ENCODE results near the gene BEAN1. TPM values are rescaled to one million over a fixed set of nuclear protein-coding genes. Genes with fewer than 3 reads are reported as not detected.

BEAN1 gene
- total and polyA plus RNA-seq, 8 donors, result 0.40 to 3.7 (median 0.55) TPM; not detected in 5

DNA sequence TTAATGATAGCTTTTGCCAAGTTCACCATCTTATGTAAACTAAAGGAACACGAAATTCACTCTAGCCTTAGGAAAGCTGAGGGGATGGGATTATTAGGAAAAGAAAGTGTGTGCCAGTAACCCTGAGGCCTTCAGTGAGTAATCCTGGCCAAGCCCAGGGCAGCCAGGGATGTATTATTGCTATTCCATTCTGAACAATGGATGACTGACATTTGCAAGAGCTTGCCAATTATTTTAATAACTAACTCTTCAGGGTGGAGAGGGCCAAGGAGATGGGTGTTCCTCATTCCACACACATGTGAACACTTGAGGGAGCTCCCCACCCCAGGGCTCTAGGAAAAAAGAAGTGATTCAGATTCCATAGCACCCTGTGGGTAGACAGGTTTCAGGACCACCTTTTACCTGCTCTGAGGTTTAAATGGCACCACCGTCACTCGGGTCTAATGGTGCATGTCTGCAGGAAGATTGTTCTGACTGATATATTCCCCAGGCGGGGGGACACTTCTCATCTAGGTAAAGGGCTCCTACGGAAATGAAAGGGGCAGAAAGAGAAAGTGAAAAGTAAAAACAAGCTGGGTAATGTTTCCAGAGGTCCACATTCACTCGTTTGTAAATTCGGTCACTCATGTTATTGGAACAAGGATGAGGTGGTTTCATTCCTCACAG is 81.3 kb downstream of the BEAN1 start:
- no peaks in the 10 kb centered on the region for H3K27me3 ChIP-seq
- H3K9me3 ChIP-seq, result no peaks in the 10 kb centered on the region
- peak in 1 of 3 donors; percentile 51 for TF ChIP-seq POLR2AphosphoS5 (IDR thresholded peaks at IDR 0.05)
- TF ChIP-seq, protein P1, sequence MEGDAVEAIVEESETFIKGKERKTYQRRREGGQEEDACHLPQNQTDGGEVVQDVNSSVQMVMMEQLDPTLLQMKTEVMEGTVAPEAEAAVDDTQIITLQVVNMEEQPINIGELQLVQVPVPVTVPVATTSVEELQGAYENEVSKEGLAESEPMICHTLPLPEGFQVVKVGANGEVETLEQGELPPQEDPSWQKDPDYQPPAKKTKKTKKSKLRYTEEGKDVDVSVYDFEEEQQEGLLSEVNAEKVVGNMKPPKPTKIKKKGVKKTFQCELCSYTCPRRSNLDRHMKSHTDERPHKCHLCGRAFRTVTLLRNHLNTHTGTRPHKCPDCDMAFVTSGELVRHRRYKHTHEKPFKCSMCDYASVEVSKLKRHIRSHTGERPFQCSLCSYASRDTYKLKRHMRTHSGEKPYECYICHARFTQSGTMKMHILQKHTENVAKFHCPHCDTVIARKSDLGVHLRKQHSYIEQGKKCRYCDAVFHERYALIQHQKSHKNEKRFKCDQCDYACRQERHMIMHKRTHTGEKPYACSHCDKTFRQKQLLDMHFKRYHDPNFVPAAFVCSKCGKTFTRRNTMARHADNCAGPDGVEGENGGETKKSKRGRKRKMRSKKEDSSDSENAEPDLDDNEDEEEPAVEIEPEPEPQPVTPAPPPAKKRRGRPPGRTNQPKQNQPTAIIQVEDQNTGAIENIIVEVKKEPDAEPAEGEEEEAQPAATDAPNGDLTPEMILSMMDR (IDR thresholded peaks at IDR 0.05), result no peak
- DNase-seq, result peak; percentile 37 to 56
- H3K36me3 ChIP-seq, result peaks cover 0 to 39% (median 12%) of the 10 kb centered on the region in 4 donors
- peak overlapping the region in 3 of 5 donors; percentile 27 to 69 (median 54) for H3K27ac ChIP-seq
- no peak overlapping the region for H3K4me3 ChIP-seq
- 64 to 74% (median 70%) methylated on average over 7 of the region's 7 CpGs for WGBS, 5 donors
- intact Hi-C loops (cut with DNase I; ENCODE audit: low total_unique reads), result no loop called here
- H3K4me1 ChIP-seq, result peaks cover 30 to 52% (median 44%) of the 10 kb centered on the region in 4 donors

DNA sequence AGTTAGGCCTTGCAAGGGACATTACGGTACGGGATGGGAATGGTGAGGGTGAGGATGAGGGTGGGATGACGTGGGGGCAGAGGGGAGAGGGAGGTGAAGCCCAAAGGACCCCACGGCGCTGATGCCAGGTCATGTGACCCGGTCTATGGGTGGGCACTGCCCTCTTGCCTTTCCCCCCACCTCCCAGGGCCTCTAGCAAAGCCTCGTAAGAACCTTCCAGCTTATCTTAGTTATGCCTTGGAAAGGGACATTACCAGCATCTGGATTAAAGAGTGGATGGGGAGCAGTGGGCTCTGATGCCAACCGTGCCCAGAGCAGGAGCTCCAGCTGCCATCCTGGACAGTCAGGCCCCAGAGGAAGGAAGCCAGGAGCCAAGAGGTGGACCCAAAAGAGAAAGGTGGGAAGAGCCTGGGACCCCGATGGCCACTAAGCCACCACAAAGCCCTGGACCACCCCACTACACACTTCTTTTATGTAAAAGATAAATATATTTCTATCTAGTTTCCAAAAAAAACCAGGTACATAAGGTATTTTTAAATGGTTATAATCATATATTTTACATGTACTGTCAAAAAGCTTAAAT is 81.9 kb downstream of the BEAN1 start:
- DNase-seq, result peak in 1 of 2 donors; percentile 16
- no peaks in the 10 kb centered on the region for H3K9me3 ChIP-seq
- TF ChIP-seq POLR2A (IDR thresholded peaks at IDR 0.05), result no peak
- no peak for TF ChIP-seq POLR2AphosphoS5 (IDR thresholded peaks at IDR 0.05)
- TF ChIP-seq, protein P1 (IDR thresholded peaks at IDR 0.05), result no peak
- TF ChIP-seq EP300 (IDR thresholded peaks at IDR 0.05), result no peak
- intact Hi-C loops (cut with DNase I; ENCODE audit: low total_unique reads), result no loop called here
- H3K27me3 ChIP-seq, result no peaks in the 10 kb centered on the region
- WGBS, 5 donors, result 84 to 96% (median 92%) methylated on average over 9 of the region's 9 CpGs
- H3K4me1 ChIP-seq, result peaks cover 30 to 50% (median 43%) of the 10 kb centered on the region in 4 donors
- H3K27ac ChIP-seq, result peak overlapping the region in 2 of 5 donors; percentile 54 to 69
- H3K4me3 ChIP-seq, result no peak overlapping the region
- peaks cover 0 to 45% (median 18%) of the 10 kb centered on the region in 4 donors for H3K36me3 ChIP-seq

DNA sequence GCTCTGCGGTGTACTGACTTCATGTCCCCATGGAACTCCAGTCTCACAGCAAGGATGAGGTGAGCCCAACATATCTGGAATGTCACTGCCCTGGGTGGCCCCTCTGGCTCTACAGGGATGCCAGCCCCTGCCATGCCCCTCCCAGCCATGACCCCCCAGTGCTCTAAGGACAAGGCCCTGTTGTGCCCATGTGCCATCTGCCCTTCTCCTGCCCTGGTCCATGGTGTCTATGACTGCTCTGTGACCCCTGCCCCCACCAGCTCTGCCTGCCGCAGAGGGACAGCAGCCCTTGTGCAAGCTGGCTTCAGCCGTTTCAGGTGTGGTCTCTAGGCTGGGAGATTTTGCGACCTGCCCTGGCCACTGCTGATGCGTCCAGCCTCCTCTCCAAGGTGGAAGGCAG is 82.5 kb downstream of the BEAN1 start:
- Histone ChIP-seq H3K27ac (no peak overlapping the region), H3K27me3 (no peaks in the 10 kb centered on the region), H3K4me3 (no peak overlapping the region), H3K9me3 (no peaks in the 10 kb centered on the region), H3K4me1 (peaks cover 30 to 50% (median 43%) of the 10 kb centered on the region in 4 donors), H3K36me3 (peaks cover 0 to 46% (median 18%) of the 10 kb centered on the region in 4 donors)
- WGBS, 5 donors, result 95 to 99% (median 97%) methylated on average over 4 to 5 of the region's 5 CpGs
- TF ChIP-seq POLR2A (IDR thresholded peaks at IDR 0.05), result no peak
- TF ChIP-seq POLR2AphosphoS5 (IDR thresholded peaks at IDR 0.05), result no peak
- TF ChIP-seq EP300 (IDR thresholded peaks at IDR 0.05), result no peak
- TF ChIP-seq, protein P1 (IDR thresholded peaks at IDR 0.05), result no peak
- DNase-seq, result peak in 1 of 2 donors; percentile 18
- intact Hi-C loops (cut with DNase I; ENCODE audit: low total_unique reads), result no loop called here

DNA sequence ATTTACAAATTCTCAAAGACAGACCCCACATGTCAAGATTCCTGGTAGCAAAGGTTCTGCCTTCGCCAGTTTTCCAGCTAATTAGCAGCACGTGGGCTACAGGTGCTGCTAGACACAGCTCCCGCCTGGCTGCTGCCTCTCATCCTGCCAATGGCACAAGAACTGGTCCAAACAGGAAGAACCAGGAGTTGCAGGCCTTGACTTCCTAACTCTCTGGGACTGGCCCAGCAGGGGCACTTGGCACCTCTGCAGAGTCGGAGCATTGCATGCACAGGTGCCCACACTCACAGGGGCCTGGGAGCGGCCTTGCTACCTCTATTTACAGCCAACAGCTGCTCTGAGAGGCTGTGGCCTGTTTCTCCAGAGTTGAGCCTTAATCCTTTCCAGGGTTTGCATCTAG is 83.2 kb downstream of the BEAN1 start:
- peak in 1 of 2 donors; percentile 24 for DNase-seq
- WGBS, 5 donors, result 82 to 91% (median 86%) methylated on average over 5 of the region's 5 CpGs
- no peak for TF ChIP-seq POLR2AphosphoS5 (IDR thresholded peaks at IDR 0.05)
- TF ChIP-seq, protein P1 (IDR thresholded peaks at IDR 0.05), result no peak
- TF ChIP-seq EP300 (IDR thresholded peaks at IDR 0.05), result no peak
- TF ChIP-seq POLR2A (IDR thresholded peaks at IDR 0.05), result no peak
- intact Hi-C loops (cut with DNase I; ENCODE audit: low total_unique reads), result no loop called here
- Histone ChIP-seq H3K27me3 (no peaks in the 10 kb centered on the region), H3K36me3 (peaks cover 0 to 49% (median 18%) of the 10 kb centered on the region in 4 donors), H3K4me1 (peaks cover 31 to 54% (median 45%) of the 10 kb centered on the region in 4 donors), H3K27ac (peak overlapping the region in 4 of 5 donors; percentile 58 to 71 (median 66)), H3K9me3 (no peaks in the 10 kb centered on the region), H3K4me3 (no peak overlapping the region)
